OCI-LY3 (cell line): ENCODE results near the gene OSCP1.

Source experiments
- CTCF ChIP-seq: fragments of 200-600, 300-600 bp; sonication (generic); IDR thresholded peaks from 2 replicates; pipeline ENCODE4 v1.5.1; 2014; ENCODE audit warnings: antibody characterized with exemption, low read length, low read depth
- EZH2phosphoT487 ChIP-seq: fragments of 200-600 bp; shearing (Covaris generic); IDR thresholded peaks from 2 replicates; pipeline ENCODE4 v1.6.1; 2018; ENCODE audit warnings: antibody characterized with exemption, mixed run types, low read depth

GRCh38 chr1:36493524-36493923, 43.3 kb upstream of the OSCP1 start:
- TF ChIP-seq CTCF (no peak), EZH2phosphoT487 (no peak)
